HepG2 (cell line): ENCODE results near the gene SDCCAG8. TPM values are rescaled to one million over a fixed set of nuclear protein-coding genes. Genes with fewer than 3 reads are reported as not detected.

Experiments used
- ATAC-seq: fragments of 200-7000 bp; cut with Tn5 transposase; 3 replicates; pipeline ENCODE4 v1.9.1; 2020; ENCODE audit warnings: mild to moderate bottlenecking, moderate library complexity
- BruUV-seq: library from RNA; stranded (reverse); fragments of 400-500 nt; replicated peaks from 2 replicates; lab custom pipeline; 2021; lab: Mats Ljungman, UMichigan
- CTCF ChIA-PET: fragments of 300-600 bp; formaldehyde crosslinking; extraction: SDS; loops from one replicate; lab custom pipeline; 2021; ENCODE audit warnings: low total read pairs, inconsistent platforms, low intra/inter-chr PET ratio; lab: Yijun Ruan, JAX
- POLR2A ChIA-PET: fragments of 350-600 bp; sonication (Branson Sonifier 250); formaldehyde crosslinking; loops from one replicate; lab custom pipeline; 2020; ENCODE audit warnings: antibody characterized with exemption, inconsistent platforms; lab: Yijun Ruan, JAX
- DNase-seq: peaks from one replicate; pipeline ENCODE4 v3.0.0-alpha.2; 2015; ENCODE audit warnings: low spot score
- FAIRE-seq: peaks from 3 replicates; lab custom pipeline; 2011; peaks lifted over from hg19 to GRCh38; lab: Jason Lieb, UNC
- H2AFZ ChIP-seq: one replicate; pipeline ENCODE4 v1.6.1; 2011; ENCODE audit warnings: low read length, inconsistent platforms
- H3K27ac ChIP-seq: fragments of 300-600 bp; 3 replicates; pipeline ENCODE4 v1.8.0; 2011; ENCODE audit warnings: mixed run types, mild to moderate bottlenecking, mixed read lengths, low read length, inconsistent platforms; ENCODE audit not compliant: insufficient read depth; ENCODE audit errors: extremely low read length
- H3K27me3 ChIP-seq, 2 experiments: fragments of 200-600 bp in 1 of 2; 2 replicates in 1 of 2; 3 replicates in 1 of 2; pipeline versions ENCODE4 v1.6.0 to v1.8.0; 2011; ENCODE audit warnings: low read length in 2 of 2, mild to moderate bottlenecking in 2 of 2, moderate library complexity in 2 of 2, inconsistent platforms in 1 of 2; ENCODE audit not compliant: insufficient read depth in 2 of 2, control insufficient read depth in 1 of 2
- H3K36me3 ChIP-seq, 2 experiments: fragments of 200-600 bp in 1 of 2; replicated peaks in 1 of 2; 2 replicates in 1 of 2; 3 replicates in 1 of 2; pipeline versions ENCODE4 v1.5.1 to v1.8.0; 2011; ENCODE audit warnings: low read length in 2 of 2, inconsistent platforms in 1 of 2; ENCODE audit not compliant: insufficient read depth in 2 of 2, control insufficient read depth in 1 of 2
- H3K4me1 ChIP-seq: 2 replicates; pipeline ENCODE4 v1.5.1; 2012; ENCODE audit warnings: low read length, inconsistent platforms; ENCODE audit not compliant: insufficient read depth
- H3K4me2 ChIP-seq: 2 replicates; pipeline ENCODE4 v1.6.0; 2011; ENCODE audit warnings: low read depth, low read length, inconsistent platforms
- H3K4me3 ChIP-seq, 3 experiments: fragments of 200-600 bp in 1 of 3; sonication (generic), shearing (Covaris generic) in 1 of 3; replicated peaks in 1 of 3; 2 replicates each; pipeline ENCODE4 v1.5.1; 2011 to 2016; ENCODE audit warnings: low read length in 3 of 3, inconsistent platforms in 2 of 3, low read depth in 2 of 3, mild to moderate bottlenecking in 2 of 3, control low read depth in 1 of 3, mixed read lengths in 1 of 3; ENCODE audit not compliant: insufficient read depth in 1 of 3
- H3K79me2 ChIP-seq: one replicate; pipeline ENCODE4 v1.6.1; 2011; ENCODE audit warnings: low read length, inconsistent platforms; ENCODE audit not compliant: insufficient read depth
- H3K9ac ChIP-seq: 2 replicates; pipeline ENCODE4 v1.6.0; 2011; ENCODE audit warnings: mild to moderate bottlenecking, low read depth, low read length, inconsistent platforms; ENCODE audit not compliant: insufficient read depth
- H3K9me3 ChIP-seq: 2 replicates; pipeline ENCODE4 v1.5.1; 2012; ENCODE audit warnings: mild to moderate bottlenecking, low read length
- H4K20me1 ChIP-seq: 2 replicates; pipeline ENCODE4 v1.6.0; 2011; ENCODE audit warnings: inconsistent platforms, mild to moderate bottlenecking, low read length, moderate library complexity; ENCODE audit not compliant: insufficient read depth
- BORCS8-MEF2B ChIP-seq: sonication (generic); formaldehyde crosslinking; IDR thresholded peaks from 2 replicates; pipeline ENCODE4 v1.8.0; 2022; ENCODE audit warnings: mild to moderate bottlenecking, missing genetic modification reagents
- HMG20A ChIP-seq: IDR thresholded peaks from 2 replicates; pipeline ENCODE4 v1.6.1; 2016; ENCODE audit warnings: borderline replicate concordance
- KDM2A ChIP-seq: sonication (generic); formaldehyde crosslinking; IDR thresholded peaks from 2 replicates; pipeline ENCODE4 v1.4.0; 2020; ENCODE audit warnings: low read depth, missing genetic modification reagents, borderline replicate concordance
- KIAA2018 ChIP-seq: sonication (generic); formaldehyde crosslinking; IDR thresholded peaks from 2 replicates; pipeline ENCODE4 v1.5.0; 2020; ENCODE audit warnings: mild to moderate bottlenecking, missing genetic modification reagents, borderline replicate concordance
- MTERF4 ChIP-seq: sonication (generic); formaldehyde crosslinking; IDR thresholded peaks from 2 replicates; pipeline ENCODE4 v1.8.0; 2023; ENCODE audit warnings: mild to moderate bottlenecking, missing genetic modification reagents
- TGIF2 ChIP-seq: IDR thresholded peaks from 2 replicates; pipeline ENCODE4 v1.6.1; 2016; ENCODE audit warnings: control low read depth, missing compliant biosample characterization
- TRIM22 ChIP-seq: fragments of 450-650 bp; IDR thresholded peaks from 2 replicates; pipeline ENCODE4 v1.6.1; 2017
- ZNF263 ChIP-seq: sonication (generic); formaldehyde crosslinking; IDR thresholded peaks from 2 replicates; pipeline ENCODE4 v1.4.0; 2020; ENCODE audit warnings: missing genetic modification reagents
- ZNF362 ChIP-seq: sonication (generic); formaldehyde crosslinking; IDR thresholded peaks from 2 replicates; pipeline ENCODE4 v1.4.0; 2020; ENCODE audit warnings: missing genetic modification reagents, mild to moderate bottlenecking, borderline replicate concordance
- ZNF746 ChIP-seq: sonication (generic); formaldehyde crosslinking; IDR thresholded peaks from 2 replicates; pipeline ENCODE4 v1.8.0; 2022; ENCODE audit warnings: mild to moderate bottlenecking, missing genetic modification reagents
- WGBS: methylation state at CpG from one replicate; pipeline ENCODE4 v1.1.6; 2017; ENCODE audit warnings: low lambda C conversion rate; 5-methylcytosine and 5-hydroxymethylcytosine counted together
- in situ Hi-C: cut with HindIII; loops from 2 replicates; pipeline ENCODE4 v1.10.0; 2017; ENCODE audit warnings: low pct_unique_long_range_greater_than_20kb; ENCODE audit not compliant: extremely low pct_ligation_motif_present
- intact Hi-C: fragments of 100-400 bp; cut with micrococcal nuclease; formaldehyde crosslinking; loops from one replicate; pipeline ENCODE4 v1.10.0; 2022; ENCODE audit not compliant: unreplicated experiment
- polyA plus RNA-seq, 8 experiments: library from polyadenylated mRNA; depleted of rRNA in 3 of 8; stranded (reverse) in 7 of 8; unstranded in 1 of 8; fragments of >200 nt; fragmentation: Illumina TruSeq in 4 of 8; extraction: Trizol in 4 of 8; gene quantifications; 2 replicates each; pipeline versions ENCODE4 v1.2.1 to v1.2.3, GENCODE V29; 2011 to 2016; ENCODE audit warnings: low read depth in 4 of 8, missing spikeins in 1 of 8, mixed read lengths in 1 of 8; ENCODE audit not compliant: insufficient read depth in 1 of 8
- total RNA-seq, 5 experiments: library from RNA; depleted of rRNA; stranded (reverse); fragments of >200 nt; fragmentation: Illumina TruSeq; extraction: Trizol; gene quantifications; 2 replicates each; pipeline ENCODE4 v1.2.3, GENCODE V29; 2016; ENCODE audit warnings: low read depth in 1 of 5

Gene SDCCAG8
- total and polyA plus RNA-seq, 2 of the 13 experiments (the other 11 are each of a cell fraction or from before 2014, with no cell fraction given) = 9.5 to 13.4 TPM

GRCh38 chr1:243313635-243314536, 58.0 kb downstream of the SDCCAG8 start:
- ATAC-seq = no peak
- in situ Hi-C loops = loop anchor here (25.0 kb wide), 2 partner anchors 477 to 652 kb away; no protein-coding TSS in a partner anchor
- TF ChIP-seq BORCS8-MEF2B (no peak), HMG20A (CRISPR knock-in tag) (no peak), TGIF2 (no peak), MTERF4 (CRISPR knock-in tag) (no peak), TRIM22 (no peak), ZNF746 (no peak), ZNF263 (CRISPR knock-in tag) (no peak), KIAA2018 (no peak), KDM2A (CRISPR knock-in tag) (no peak), ZNF362 (CRISPR knock-in tag) (no peak)

More at GRCh38 chr1:243313635-243314536, 58.0 kb downstream of the SDCCAG8 start:
- Histone ChIP-seq H4K20me1 (no peaks in the 10 kb centered on the region), H3K79me2 (no peaks in the 10 kb centered on the region), H3K4me2 (no peak overlapping the region), H3K9ac (no peak overlapping the region), H3K9me3 (no peaks in the 10 kb centered on the region), H3K4me3 (no peak overlapping the region), H3K36me3 (0 out of 5 replicates have a peak, but pooled peaks cover 0 to 4% of the 10 kb centered on the region in 2 experiments), H3K27ac (no peak overlapping the region), H2AFZ (no peak overlapping the region), H3K27me3 (no peaks in the 10 kb centered on the region), H3K4me1 (no peaks in the 10 kb centered on the region)
- POLR2A ChIA-PET = no interaction called here
- intact Hi-C loops = no loop called here
- CTCF ChIA-PET = no interaction called here
- WGBS = 95% methylated on average over 6 of the region's 6 CpGs
- BruUV-seq = no TSS peak
- no peak for DNase-seq
- FAIRE-seq = no peak
